Testis (tissue), 3 donors: Measurements from ENCODE around the gene WDR20. TPM values are rescaled to one million over a fixed set of nuclear protein-coding genes. Genes with fewer than 3 reads are reported as not detected.
"Not testable (repeated sequence)": the region's sequence is repeated elsewhere in the genome, so short reads cannot be mapped to it uniquely, and the experiment has no call there.

ENCODE experiments used
- DNase-seq: peaks from one replicate; pipeline ENCODE4 v3.0.0-alpha.2; 2019
- H3K27ac ChIP-seq, 2 donors: fragments of 200-600 bp; sonication (generic); one replicate each; pipeline ENCODE4 v1.5.1; 2019
- H3K27me3 ChIP-seq: fragments of 200-600 bp; sonication (generic); one replicate; pipeline ENCODE4 v1.5.1; 2019
- H3K36me3 ChIP-seq: fragments of 200-600 bp; sonication (generic); one replicate; pipeline ENCODE4 v1.5.1; 2017; ENCODE audit warnings: low read depth; ENCODE audit errors: missing control alignments
- H3K4me1 ChIP-seq: fragments of 200-600 bp; sonication (generic); one replicate; pipeline ENCODE4 v1.5.1; 2019
- H3K4me3 ChIP-seq, 2 donors: fragments of 200-600 bp; sonication (generic); one replicate each; pipeline ENCODE4 v1.5.1; 2017 to 2019
- H3K9me3 ChIP-seq: fragments of 200-600 bp; sonication (generic); one replicate; pipeline ENCODE4 v1.5.1; 2017
- CTCF ChIP-seq, 3 experiments: fragments of 450-650 bp in 2 of 3; fragments of 200-600 bp in 1 of 3; sonication (generic) in 1 of 3; IDR thresholded peaks; one replicate each; pipeline ENCODE4 v1.5.1; 2016 to 2019; ENCODE audit warnings: antibody characterized with exemption in 3 of 3, mild to moderate bottlenecking in 2 of 3, moderate library complexity in 1 of 3
- POLR2A ChIP-seq: fragments of 450-650 bp; IDR thresholded peaks from one replicate; pipeline ENCODE4 v1.6.1; 2017; ENCODE audit warnings: antibody characterized with exemption, mild to moderate bottlenecking, moderate library complexity
- WGBS, 2 donors: methylation state at CpG; one replicate each; pipeline ENCODE4 v1.1.5; 2018; 5-methylcytosine and 5-hydroxymethylcytosine counted together
- intact Hi-C: fragments of 100-400 bp; cut with DNase I; formaldehyde crosslinking; loops from one replicate; pipeline ENCODE4 v1.15.1; 2023; ENCODE audit warnings: low total_unique reads
- polyA plus RNA-seq: library from polyadenylated mRNA; stranded (reverse); fragments of 350-450 nt; fragmentation: Illumina TruSeq; extraction: RNeasy Lipid Tissue Mini Kit (QIAGEN cat#74804); gene quantifications from one replicate; pipeline ENCODE4 v1.2.3, GENCODE V29; 2014; ENCODE audit warnings: low read depth, low replicate concordance; ENCODE audit not compliant: insufficient read depth
- total RNA-seq, 2 donors: library from RNA; depleted of rRNA; stranded (reverse); fragments of >200 nt; gene quantifications; one replicate each; pipeline ENCODE4 v1.2.3, GENCODE V29; 2016

Gene WDR20
- total and polyA plus RNA-seq, 3 donors from 2014 or later, result 46.5 to 69.2 (median 56.4) TPM

GRCh38 chr14:102145395-102145794 is 5.7 kb downstream of the WDR20 start:
- Histone ChIP-seq H3K4me3 (no peak overlapping the region), H3K4me1 (peaks cover 17% of the 10 kb centered on the region), H3K27ac (no peak overlapping the region), H3K9me3 (no peaks in the 10 kb centered on the region), H3K36me3 (no peaks in the 10 kb centered on the region), H3K27me3 (no peaks in the 10 kb centered on the region)
- no peak for DNase-seq
- intact Hi-C loops, result no loop called here
- WGBS, 2 donors, result 93 to 94% methylated on average over 5 to 6 of the region's 6 CpGs
- TF ChIP-seq POLR2A, result no peak
- no peak for TF ChIP-seq CTCF (IDR thresholded peaks at IDR 0.05)

GRCh38 chr14:102146423-102146822 is 6.7 kb downstream of the WDR20 start:
- Histone ChIP-seq H3K27me3 (no peaks in the 10 kb centered on the region), H3K36me3 (no peaks in the 10 kb centered on the region), H3K27ac (no peak overlapping the region), H3K4me3 (no peak overlapping the region), H3K4me1 (peaks cover 10% of the 10 kb centered on the region), H3K9me3 (no peaks in the 10 kb centered on the region)
- TF ChIP-seq CTCF (IDR thresholded peaks at IDR 0.05) (no peak), POLR2A (no peak)
- WGBS, 2 donors, result 61 to 65% methylated on average over 2 of the region's 2 CpGs
- DNase-seq, result no peak
- intact Hi-C loops, result no loop called here

GRCh38 chr14:102150083-102150482 is 10.4 kb downstream of the WDR20 start:
- Histone ChIP-seq H3K4me3 (no peak overlapping the region), H3K4me1 (peaks cover 17% of the 10 kb centered on the region), H3K27me3 (no peaks in the 10 kb centered on the region), H3K36me3 (no peaks in the 10 kb centered on the region), H3K9me3 (no peaks in the 10 kb centered on the region), H3K27ac (no peak overlapping the region)
- TF ChIP-seq CTCF (IDR thresholded peaks at IDR 0.05) (no peak), POLR2A (no peak)
- 91 to 97% methylated on average over 7 of the region's 7 CpGs for WGBS, 2 donors
- intact Hi-C loops, result no loop called here
- no peak for DNase-seq

GRCh38 chr14:102150744-102151143 is 11.0 kb downstream of the WDR20 start:
- Histone ChIP-seq H3K4me1 (peaks cover 24% of the 10 kb centered on the region), H3K27ac (no peak overlapping the region), H3K4me3 (no peak overlapping the region), H3K27me3 (no peaks in the 10 kb centered on the region), H3K36me3 (no peaks in the 10 kb centered on the region), H3K9me3 (no peaks in the 10 kb centered on the region)
- TF ChIP-seq POLR2A (no peak), CTCF (IDR thresholded peaks at IDR 0.05) (no peak)
- 56 to 70% methylated on average over 1 of the region's 1 CpG for WGBS, 2 donors
- intact Hi-C loops, result no loop called here
- no peak for DNase-seq

GRCh38 chr14:102151411-102151810 is 11.7 kb downstream of the WDR20 start:
- 86 to 94% methylated on average over 3 of the region's 3 CpGs for WGBS, 2 donors
- H3K27ac ChIP-seq, H3K9me3 ChIP-seq, DNase-seq, H3K27me3 ChIP-seq, H3K36me3 ChIP-seq, intact Hi-C loops, H3K4me3 ChIP-seq: not testable (repeated sequence)
- peaks cover 23% of the 10 kb centered on the region for H3K4me1 ChIP-seq
